Esophagus squamous epithelium (tissue), 4 donors: ENCODE data around the gene TMPRSS5.

ENCODE experiments used
- CTCF ChIP-seq, 6 experiments: fragments of 450-650 bp in 4 of 6; fragments of 200-600 bp in 2 of 6; sonication (generic) in 2 of 6; IDR thresholded peaks; one replicate each; pipeline ENCODE4 v1.5.1; 2016 to 2019; ENCODE audit warnings: antibody characterized with exemption in 6 of 6, mild to moderate bottlenecking in 4 of 6, moderate library complexity in 4 of 6
- POLR2A ChIP-seq, 4 donors: fragments of 450-650 bp; IDR thresholded peaks; one replicate each; pipeline ENCODE4 v1.6.1; 2017; ENCODE audit warnings: antibody characterized with exemption in 4 of 4, mild to moderate bottlenecking in 4 of 4, moderate library complexity in 3 of 4

GRCh38 chr11:113651023-113651422 lies 55.1 kb downstream of the TMPRSS5 start:
- TF ChIP-seq CTCF (IDR thresholded peaks at IDR 0.05) (no peak), POLR2A (IDR thresholded peaks at IDR 0.05) (no peak)
